Brain pericyte (primary cell): Measurements from ENCODE around the gene EIF4A3.
A peak's percentile ranks its signal among the peaks of the same experiment; 100 is the strongest.

ENCODE experiments used
- DNase-seq: peaks from one replicate; pipeline ENCODE4 v3.0.0-alpha.2; 2012; ENCODE audit warnings: low read depth, low spot score

EIF4A3 gene

DNA sequence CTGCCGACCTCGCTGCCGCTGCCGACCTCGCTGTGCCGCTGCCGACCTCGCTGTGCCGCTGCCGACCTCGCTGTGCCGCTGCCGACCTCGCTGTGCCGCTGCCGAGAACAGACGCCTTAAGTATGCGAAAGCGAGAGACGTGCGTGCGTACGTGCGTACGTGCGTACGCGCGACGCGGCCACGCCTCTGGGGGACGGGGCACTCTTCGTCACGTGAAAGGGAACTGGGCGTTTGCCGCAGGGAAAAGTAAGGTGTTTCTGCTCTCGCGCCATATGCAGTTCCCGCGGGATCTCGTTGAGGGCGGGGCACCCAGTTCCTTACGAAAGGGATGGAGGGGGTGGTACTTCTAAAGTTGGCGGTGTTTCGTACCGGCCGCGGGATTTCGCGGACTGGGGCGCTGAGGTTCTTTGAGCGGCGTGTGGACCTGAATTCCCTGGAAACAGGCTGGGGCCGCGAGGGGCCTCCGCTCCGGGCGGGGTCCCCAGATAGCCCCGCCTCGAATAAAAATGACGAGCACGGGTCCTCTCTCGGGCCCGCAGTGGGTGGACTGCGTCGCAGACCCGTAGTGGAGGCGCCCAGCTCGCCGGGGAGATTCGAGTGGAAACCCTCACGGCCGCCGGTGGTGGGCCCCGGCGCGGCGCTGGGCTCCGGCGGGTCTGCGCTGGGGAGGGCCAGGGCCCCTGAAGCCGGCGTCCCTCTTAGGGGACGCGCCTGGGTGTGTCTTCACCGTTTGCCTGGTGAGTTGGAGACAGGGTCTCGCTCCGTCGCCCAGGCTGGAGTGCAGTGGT, at the start of gene EIF4A3:
TSS of gene EIF4A3 (minus strand) at position 94 of the 788 bp plus-strand sequence. CDS start 167 bp downstream, outside the sequence.
- peak; percentile 98 for DNase-seq

DNA sequence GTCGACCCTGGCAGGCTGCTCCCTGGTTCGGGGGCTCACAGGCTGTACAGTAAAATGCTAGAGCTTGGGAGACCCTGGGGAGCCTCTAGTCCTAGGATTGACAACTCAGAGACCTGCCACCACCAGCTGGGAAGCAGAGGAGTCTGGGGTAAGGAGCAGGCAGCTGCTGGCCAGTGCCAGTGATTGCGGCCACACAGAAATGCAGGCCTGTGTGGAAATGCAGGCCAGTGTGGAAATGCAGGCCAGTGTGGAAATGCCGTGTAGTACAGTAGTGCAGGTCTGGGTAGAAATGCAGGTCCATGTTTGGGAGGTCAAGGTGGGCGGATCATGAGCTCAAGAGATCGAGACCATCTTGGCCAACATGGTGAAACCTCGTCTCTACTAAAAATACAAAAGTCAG, 49.7 kb upstream of the EIF4A3 start:
- no peak for DNase-seq

DNA sequence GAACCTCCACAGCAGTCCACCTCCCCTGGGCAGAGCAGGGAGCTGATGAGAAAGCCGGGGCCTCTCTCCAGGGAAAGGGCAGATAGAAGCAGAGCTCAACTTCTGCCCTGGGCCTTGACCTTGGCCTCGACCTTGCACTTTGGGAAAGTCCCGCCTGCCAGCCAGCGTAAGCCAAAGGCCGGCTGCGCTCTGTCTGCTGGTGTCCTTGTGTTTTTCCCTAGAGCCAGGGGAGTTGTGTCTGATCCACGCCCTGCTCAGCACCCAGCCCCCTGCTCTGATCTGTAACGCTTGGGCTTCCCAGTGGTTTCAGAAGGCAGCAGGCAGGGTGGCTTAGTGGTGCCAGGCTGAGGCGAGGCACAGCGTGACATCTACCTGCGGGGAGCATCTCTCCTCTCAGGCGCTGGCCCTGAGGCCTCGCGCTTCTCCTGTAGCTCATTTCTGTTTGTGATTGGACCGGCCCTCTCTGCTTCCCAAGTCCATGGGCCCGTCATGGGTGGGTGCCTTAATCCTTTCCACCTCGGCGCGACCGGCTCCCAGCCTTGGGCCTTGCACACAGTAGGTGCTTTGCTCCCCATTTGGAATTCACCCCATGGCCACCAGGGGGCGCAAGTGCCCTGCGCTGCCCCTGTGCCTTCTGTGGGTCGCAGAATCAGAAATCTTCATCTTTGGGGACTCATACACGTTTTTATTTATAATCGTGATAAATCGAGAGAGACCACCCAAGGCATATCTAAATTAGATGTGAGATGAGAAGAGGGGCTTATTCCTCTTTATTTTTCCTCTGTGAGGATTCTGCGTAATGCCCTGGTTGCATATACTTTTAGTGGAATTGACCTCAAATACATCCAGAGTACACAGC, 49.0 kb upstream of the EIF4A3 start:
- DNase-seq, result no peak

DNA sequence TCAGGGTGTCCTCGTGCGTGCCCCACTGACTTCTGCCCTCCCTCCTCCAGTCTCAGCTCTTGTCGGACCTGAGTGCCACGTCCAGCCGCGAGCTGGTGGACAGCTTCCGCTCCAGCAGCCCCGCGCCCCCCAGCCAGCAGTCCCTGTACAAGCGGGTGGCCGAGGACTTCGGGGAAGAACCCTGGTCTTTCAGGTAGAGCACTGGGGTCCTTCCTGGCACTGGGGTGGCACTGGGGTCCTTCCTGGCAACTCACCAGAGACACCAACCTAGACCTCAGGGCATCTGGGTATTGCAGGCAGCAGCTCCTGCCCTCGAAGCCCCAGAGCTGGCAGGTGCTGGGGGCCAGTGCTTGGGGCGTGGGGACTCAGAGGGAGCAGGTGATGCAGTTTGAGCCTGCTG, 48.2 kb upstream of the EIF4A3 start:
- DNase-seq, result no peak

DNA sequence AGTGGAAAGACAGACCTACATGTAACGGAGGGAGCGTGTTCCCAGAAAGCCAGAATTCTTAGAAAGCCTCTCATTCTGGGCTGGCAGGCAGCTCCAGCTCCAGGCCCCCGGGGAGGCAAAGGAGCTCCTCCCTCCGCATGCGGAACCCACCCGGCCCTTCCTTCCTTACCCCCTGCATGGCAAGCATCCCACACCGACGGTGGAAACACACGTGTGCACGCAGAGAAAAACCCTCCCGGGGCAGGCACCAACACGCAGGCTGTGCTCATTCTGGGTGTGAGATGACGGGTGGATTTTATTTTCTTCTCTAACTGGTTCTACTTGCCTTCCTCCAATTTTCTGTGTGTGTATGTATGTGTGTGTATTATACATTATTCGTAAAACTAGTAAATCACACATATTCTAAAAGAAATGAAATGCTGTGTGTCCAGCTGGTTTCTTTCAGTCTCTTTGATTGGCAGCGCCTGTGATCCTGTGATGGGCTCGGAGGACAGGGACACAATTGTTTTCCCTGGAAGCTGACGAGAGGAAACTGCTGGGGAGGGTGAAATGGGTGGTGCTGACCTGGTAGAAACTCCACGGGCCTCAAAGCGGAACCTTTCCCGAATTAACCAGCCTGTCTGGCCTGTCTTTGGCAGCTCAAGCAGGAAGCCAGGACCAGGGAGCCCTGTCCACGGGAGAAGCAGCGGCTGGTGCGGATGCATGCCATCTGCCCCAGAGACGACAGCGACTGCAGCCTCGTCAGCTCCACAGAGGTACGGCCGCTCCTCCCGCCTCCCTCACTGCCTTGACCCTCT, 45.1 kb upstream of the EIF4A3 start:
- DNase-seq, result no peak

DNA sequence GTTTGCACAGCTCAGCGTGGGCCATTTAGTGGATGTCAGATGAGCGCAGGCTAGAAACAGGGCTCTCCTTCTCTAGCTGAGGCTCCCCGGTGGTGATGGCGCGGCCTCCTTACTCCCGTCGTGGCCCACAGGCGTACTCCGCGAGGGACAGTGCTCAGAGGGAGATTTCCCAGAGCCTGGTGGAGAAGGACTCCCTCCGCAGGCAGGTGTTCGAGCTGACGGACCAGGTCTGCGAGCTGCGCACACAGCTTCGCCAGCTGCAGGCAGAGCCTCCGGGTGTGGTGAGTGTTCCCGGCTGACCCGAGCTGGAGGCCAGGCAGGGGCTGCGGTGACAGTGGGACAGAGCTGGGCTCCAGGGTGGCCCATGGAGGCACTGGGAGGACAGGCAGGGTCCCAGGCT, 44.3 kb upstream of the EIF4A3 start:
- no peak for DNase-seq

DNA sequence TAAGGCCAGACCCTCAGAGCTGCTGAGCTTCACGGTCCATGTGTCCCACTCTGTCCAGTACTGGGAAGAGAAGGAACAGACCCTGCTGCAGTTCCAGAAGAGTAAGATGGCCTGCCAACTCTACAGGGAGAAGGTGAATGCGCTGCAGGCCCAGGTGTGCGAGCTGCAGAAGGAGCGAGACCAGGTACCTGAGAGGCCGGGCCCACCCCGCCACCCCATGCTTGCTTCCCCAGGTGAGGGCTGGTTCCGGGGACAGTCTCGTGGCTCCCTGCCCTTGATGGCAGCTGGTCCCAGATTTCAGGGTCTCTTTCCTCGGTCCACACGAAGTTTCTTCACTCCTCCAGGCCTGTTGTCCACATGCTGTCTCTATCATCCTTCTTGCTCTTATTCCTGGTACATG, 43.8 kb upstream of the EIF4A3 start:
- no peak for DNase-seq

DNA sequence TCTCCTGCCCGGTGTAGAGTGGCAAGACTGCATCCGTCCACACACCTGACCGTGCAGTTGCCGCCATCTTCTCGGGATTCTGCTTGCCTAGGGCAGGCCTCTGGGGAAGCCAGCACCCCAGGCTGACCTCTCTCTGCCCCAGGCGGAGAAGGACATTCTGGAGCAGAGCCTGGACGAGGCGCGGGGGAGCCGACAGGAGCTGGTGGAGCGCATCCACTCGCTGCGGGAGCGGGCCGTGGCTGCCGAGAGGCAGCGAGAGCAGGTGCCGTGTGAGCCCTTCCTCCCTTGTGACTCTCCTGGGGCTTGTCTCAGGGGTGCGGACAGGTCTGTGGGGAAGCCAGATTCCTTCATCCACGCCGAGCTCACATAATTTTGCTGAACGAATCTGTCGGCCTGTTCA, 42.7 kb upstream of the EIF4A3 start:
- DNase-seq, result no peak

DNA sequence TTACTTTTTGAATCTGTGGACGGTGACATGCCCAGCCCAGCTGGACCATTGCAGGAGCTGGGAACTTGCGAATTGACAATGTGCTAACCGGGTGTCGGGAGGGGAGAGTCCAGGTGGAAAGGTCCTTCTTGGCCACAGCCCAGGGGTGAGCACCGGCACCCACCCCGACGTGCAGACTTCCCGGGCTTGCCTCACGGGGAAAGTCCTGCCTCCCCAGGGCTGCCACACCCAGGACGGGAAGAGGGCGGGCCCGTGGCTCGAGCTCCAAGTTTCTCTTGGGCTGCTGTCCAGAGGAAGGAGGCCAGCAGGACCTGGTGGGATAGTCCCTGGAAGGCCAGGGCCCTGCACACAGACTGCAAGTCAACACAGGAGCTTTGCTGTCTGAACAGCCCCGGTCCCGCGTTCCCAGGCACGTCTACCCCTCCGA, 40.6 kb upstream of the EIF4A3 start:
- no peak for DNase-seq

DNA sequence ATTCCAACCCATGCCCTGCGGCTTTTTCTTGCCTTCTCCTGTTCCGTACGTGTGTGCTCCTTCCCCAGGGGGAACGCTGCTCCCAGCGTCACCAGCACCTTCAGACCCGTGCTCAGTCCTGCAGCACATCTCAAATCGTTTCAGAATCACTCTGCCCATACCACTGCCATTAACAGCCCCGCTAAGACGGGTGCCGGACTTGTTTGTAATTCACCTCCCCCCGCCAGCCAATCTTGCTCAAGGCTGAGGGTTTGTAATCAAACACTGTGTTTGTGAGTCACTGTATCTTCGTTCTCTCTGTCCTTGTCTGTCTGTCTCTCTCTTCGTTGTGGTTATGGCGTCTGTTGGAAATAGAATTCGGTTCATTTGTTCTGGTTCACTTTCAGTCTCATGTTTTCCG, 40.2 kb upstream of the EIF4A3 start:
- DNase-seq, result no peak

DNA sequence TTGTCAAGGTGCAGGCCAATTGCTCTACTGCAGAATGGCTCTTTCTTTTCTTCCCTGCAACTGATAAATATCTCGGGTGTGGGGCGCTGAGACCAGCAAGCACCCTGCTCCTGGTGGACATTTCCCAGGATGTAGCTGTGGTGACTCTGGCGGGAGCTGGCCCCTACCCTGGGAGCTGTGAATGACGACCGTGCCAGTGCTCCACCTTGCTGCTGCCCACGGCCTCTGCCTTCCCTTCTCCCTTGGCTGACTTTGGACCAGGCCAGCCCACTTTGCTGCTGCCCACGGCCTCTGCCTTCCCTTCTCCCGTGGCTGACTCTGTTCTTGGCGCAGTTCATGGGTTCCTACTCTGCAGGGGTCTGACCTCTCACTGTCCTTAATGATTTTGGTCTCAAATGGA, 39.0 kb upstream of the EIF4A3 start:
- no peak for DNase-seq

DNA sequence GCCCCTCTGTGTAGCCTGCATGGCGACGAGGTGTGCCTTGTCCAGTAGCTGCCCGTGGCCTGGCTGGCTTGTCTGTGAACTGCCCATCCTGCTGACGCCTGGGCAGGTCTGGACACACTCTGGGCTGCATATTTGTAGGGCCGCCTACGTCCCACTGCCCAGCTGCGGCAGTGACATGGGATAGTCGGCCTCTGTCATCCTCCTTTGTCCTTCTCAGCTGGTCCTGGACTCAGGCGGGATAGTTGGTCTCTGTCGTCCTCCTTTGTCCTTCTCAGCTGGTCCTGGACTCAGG, 37.4 kb upstream of the EIF4A3 start:
- DNase-seq, result no peak

DNA sequence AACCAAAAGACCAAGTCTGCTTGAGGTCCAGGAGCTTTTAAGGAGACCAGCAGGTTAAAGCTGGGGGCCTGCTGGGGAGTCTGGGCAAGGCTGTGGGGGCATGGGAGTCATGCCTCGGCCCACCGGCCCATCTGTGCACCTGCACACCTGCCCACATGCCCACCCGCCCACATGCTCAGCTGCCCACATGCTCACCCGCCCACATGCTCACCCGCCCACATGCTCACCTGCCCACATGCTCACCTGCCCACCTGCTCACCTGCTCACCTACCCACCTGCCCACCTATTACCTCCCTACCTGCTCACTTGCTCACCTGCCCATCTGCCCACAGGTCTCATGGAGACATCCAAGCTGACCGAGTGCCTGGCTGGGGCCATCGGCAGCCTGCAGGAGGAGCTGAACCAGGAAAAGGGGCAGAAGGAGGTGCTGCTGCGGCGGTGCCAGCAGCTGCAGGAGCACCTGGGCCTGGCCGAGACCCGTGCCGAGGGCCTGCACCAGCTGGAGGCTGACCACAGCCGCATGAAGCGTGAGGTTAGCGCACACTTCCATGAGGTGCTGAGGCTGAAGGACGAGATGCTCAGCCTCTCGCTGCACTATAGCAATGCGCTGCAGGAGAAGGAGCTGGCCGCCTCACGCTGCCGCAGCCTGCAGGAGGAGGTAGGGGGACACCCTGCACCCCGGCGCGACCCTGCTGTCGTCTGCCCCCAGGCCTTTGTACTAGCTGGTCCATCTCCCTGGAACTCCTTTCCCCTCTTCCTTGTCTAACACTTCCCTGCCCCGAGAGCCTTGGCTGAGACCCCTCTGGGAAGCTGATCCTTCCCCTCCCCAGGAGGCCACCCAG, 36.9 kb upstream of the EIF4A3 start:
- no peak for DNase-seq

DNA sequence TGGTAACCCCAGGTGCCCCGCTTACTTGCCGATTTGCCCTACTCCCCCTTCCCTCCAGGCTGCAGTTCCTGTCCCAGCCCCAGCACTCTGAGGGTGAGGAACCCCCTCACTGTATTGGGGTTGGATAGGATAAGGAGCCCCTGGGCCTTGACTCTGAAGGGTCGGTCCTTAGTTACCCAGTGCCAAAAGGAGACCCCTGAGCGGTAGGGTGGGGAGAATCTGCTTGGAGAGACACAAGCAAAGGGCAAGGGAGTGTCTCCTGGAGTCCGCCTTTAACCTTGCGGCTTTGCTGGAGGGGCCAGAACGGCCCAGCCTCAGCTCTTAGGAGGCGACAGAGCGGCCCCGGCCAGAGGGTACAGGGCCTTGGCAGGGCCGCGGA, 35.9 kb upstream of the EIF4A3 start:
- DNase-seq, result no peak

DNA sequence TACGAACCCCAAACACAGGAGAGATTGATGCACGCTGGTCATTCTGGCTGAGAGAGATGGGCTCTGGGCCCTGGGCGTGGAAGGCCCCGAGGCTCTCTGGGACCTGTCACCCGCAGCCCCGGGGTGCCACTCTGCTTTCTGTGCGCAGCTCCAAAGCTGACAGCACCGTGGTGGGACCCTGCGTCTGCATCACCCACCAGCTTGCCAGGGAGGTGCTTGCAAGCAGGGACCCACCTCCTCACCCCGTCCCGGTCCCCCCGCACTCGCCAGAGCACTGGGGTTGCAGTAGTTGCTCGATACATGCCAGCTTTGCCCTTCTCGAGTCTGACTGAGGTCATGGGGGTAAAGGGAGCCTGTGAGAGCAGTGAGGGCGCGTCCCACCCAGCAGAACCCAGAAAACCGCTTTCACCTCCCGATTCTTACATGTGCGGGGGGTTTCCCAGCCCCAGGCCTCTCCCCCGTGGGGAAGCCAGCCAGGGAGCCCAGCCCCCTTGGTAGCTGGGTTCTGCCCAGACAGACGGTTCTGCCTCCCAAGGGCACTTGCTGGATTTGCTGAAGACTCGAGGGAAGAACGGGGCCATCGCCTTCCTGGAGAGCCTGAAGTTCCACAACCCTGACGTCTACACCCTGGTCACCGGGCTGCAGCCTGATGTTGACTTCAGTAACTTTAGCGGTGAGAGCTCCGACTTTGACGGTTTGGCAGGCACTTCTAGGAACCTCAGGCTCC, 35.4 kb upstream of the EIF4A3 start:
- no peak for DNase-seq

DNA sequence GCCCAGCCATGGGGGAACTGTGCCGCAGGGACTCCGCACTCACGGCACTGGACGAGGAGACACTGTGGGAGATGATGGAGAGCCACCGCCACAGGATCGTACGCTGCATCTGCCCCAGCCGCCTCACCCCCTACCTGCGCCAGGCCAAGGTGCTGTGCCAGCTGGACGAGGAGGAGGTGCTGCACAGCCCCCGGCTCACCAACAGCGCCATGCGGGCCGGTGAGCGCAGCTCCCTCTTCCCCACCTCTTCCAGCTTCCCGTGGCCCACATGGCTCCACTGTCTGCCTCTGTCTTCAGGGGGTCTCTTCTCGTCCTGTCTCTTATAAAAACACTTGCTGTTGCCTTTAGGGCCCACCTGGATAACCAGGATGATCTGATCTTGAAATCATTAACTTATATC, 34.5 kb upstream of the EIF4A3 start:
- DNase-seq, result no peak

DNA sequence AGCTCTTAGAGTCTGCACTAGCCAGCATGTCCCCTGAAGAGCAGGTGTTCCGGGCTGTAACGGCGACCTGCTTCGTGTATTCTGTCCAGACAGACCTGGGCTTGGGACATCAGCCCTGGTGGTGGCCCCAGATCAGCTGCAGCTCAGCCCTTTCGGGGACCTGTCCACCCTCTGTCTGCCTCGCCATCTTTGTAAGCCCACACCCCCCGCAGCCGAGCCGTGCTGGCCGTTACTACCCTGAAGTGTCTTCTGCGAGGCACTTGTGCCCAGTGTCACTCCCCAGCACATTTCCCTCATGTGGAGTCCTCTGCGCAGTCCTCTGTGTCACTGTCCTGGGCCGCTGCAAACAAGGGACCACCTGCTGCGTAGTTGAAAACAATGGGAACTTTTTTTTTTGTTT, 33.3 kb upstream of the EIF4A3 start:
- DNase-seq, result no peak

DNA sequence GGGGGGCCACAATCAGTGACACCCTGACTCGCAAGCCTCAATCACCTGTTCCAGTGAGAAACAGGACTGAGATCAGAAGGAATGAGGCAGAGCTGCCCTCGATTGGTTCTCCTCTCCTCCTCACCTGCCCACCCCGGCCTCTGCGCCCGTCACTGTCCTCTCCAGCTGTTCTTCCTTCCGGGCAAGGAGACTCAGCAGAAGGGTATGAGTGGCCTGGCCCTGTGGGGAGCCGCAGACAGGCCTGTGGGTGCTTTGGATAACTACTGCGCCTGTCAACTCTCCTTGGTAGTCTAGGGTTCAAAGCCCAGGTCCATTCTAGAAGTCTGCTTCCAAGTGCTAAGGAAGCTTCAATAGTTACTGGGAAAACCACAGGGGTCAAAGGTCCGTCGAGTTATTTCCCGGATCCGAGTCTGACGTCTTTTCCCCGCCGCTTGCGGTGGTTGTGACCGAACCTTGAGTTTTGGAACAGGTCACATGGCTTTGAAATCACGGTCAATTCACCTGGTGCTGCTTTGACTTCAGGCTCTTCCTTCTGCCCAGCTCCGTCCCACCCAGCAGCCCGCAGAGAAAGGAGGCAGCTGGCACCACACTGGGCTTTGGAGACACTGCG, 31.2 kb upstream of the EIF4A3 start:
- no peak for DNase-seq

DNA sequence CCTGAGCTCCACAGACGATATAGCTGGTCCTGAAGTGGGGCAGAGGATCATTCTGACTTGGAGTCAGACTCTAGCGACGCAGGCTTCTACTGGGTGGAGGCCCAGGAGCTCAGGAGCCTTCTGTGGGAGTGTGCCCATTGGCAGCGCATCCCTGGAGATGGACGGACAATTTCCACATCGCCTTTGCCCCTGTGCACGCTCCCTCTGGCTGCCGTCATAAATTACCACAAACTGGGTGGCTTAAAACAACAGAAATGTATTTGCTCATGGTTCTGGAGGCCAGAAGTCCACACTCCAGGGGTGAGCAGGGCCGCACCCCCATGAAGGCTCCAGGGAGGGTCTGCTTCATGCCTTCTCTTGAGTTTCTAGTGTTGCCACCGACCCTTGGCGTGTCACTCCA, 29.8 kb upstream of the EIF4A3 start:
- no peak for DNase-seq

DNA sequence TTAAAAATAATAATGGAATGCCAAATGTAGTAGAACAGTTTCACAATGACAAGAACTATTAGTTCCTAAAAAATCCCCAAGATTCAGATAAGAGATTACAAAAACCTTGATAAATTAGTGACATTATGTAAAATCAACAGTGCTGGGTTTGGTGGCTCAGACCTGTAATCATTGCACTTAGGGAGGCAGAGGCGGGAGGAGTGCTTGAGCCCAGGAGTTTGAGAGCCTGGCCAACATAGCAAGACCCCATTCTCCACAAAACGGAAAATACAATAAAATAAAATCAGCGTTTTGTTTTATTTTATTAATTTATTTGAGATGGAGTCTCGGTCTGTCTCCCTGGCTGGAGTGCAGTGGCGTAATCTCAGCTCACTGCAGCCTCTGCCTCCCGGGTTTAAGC, 27.0 kb upstream of the EIF4A3 start:
- DNase-seq, result no peak
